ENCODE measurements around the gene NHLRC4.

Gene NHLRC4

DNA sequence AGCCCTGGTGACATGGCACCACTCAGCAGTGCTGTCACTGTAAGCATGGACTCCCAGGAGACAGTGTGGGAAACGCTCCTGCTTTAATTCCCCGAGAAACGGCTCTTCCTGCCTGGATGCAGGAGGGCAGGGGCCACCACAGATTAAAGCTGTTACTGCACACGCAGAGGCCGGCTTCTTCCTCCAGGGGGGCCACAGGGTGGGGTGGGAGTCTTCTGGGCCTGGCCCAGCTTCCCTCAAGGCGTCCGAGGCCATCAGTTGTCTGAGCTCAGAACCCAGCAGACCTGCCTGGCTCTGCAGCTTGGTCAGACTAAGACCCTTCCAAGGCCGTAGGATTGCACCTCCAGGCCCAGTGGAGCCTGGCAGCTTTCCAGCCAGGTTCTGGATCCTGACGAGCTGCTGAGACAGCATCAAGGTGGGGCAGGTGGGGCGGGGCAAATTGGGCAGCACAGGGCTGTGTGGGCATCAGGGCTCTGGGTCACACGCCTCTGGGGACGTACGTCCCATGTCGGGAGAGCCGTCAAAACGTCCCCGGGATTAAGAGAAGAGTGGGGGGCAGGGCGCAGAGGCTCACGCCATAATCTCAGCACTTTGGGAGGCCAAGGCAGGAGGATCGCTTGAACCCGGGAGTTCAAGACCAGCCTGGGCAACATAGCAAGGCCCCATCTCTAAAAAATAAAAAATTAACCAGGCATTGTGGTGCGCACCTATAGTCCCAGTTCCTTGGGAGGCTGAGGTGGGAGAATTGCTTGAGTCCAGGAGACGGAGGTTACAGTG lies 44.3 kb upstream of the NHLRC4 start:
- POLR2A ChIA-PET, result no interaction called here
- H3K27me3 ChIP-seq (replicated peaks in 2 of 5; ENCODE audit: control insufficient read depth in 4 of 5, insufficient read depth in 5 of 5, low read length in 4 of 5), result no peaks in the 10 kb centered on the region
- CTCF ChIA-PET, result no interaction called here
- no peak overlapping the region for H3K27ac ChIP-seq (ENCODE audit: insufficient read depth in 1 of 2, low read depth in 1 of 2, low read length in 2 of 2, poor library complexity in 1 of 2, severe bottlenecking in 2 of 2)
- H3K4me3 ChIP-seq (ENCODE audit: control insufficient read depth in 1 of 7, extremely low read depth in 1 of 7, insufficient read depth in 4 of 7, low read depth in 2 of 7, low read length in 6 of 7), result no peak overlapping the region
- H3K9me3 ChIP-seq (ENCODE audit: control extremely low read depth in 1 of 5, control insufficient read depth in 4 of 5, insufficient read depth in 2 of 5, low read depth in 1 of 5, low read length in 4 of 5), result no peaks in the 10 kb centered on the region
- DNase-seq, result no peak
- 94% methylated on average over 21 of the region's 23 CpGs for WGBS (ENCODE audit: insufficient coverage)
- H3K4me1 ChIP-seq (ENCODE audit: control extremely low read depth in 1 of 4, control insufficient read depth in 4 of 4, insufficient read depth in 4 of 4, low read length in 3 of 4), result peaks cover 0 to 18% (median 16%) of the 10 kb centered on the region in 4 experiments
- peaks cover 4 to 30% (median 15%) of the 10 kb centered on the region in 4 experiments for H3K36me3 ChIP-seq (ENCODE audit: control insufficient read depth in 4 of 4, insufficient read depth in 4 of 4, low read length in 3 of 4)

DNA sequence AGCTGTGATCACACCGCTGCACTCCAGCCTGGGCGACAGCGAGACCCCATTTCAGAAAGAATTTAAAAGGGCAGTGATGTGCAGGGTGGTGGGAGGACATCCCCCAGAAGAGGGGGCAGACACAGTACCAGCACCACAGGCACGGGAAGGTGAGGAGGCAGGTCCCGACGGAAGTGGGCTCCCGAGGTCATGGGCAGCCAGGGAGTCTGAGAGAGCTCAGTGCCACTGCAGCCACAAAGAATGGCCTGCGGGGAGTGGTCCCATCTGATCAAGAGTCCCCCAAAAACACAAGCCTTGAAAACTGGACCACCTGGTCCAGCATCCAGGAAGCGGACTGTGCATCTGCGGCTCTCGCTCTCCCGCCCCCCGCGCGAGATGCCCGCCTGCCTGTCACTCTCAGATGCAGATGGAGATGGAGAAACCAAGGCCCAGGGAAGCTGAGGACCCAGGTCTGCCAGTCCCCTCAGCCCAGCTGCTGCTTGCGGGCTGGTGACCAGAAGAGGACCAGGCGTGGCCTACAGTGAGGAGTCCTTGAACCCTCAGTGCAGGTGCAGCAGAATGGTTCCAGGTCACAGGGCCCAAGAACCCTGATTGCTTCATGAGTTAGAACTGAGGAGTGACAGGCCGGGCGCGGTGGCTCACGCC lies 43.6 kb upstream of the NHLRC4 start:
- ChIA-PET CTCF (no interaction called here), POLR2A (no interaction called here)
- no peak for DNase-seq
- H3K36me3 ChIP-seq (ENCODE audit: control insufficient read depth in 4 of 4, insufficient read depth in 4 of 4, low read length in 3 of 4), result peaks cover 4 to 30% (median 15%) of the 10 kb centered on the region in 4 experiments
- WGBS (ENCODE audit: insufficient coverage), result 97% methylated on average over 21 of the region's 22 CpGs
- H3K27me3 ChIP-seq (replicated peaks in 2 of 5; ENCODE audit: control insufficient read depth in 4 of 5, insufficient read depth in 5 of 5, low read length in 4 of 5), result no peaks in the 10 kb centered on the region
- no peak overlapping the region for H3K4me3 ChIP-seq (ENCODE audit: control insufficient read depth in 1 of 7, extremely low read depth in 1 of 7, insufficient read depth in 4 of 7, low read depth in 2 of 7, low read length in 6 of 7)
- no peak overlapping the region for H3K27ac ChIP-seq (ENCODE audit: insufficient read depth in 1 of 2, low read depth in 1 of 2, low read length in 2 of 2, poor library complexity in 1 of 2, severe bottlenecking in 2 of 2)
- H3K9me3 ChIP-seq (ENCODE audit: control extremely low read depth in 1 of 5, control insufficient read depth in 4 of 5, insufficient read depth in 2 of 5, low read depth in 1 of 5, low read length in 4 of 5), result no peaks in the 10 kb centered on the region
- peaks cover 0 to 20% (median 18%) of the 10 kb centered on the region in 4 experiments for H3K4me1 ChIP-seq (ENCODE audit: control extremely low read depth in 1 of 4, control insufficient read depth in 4 of 4, insufficient read depth in 4 of 4, low read length in 3 of 4)

DNA sequence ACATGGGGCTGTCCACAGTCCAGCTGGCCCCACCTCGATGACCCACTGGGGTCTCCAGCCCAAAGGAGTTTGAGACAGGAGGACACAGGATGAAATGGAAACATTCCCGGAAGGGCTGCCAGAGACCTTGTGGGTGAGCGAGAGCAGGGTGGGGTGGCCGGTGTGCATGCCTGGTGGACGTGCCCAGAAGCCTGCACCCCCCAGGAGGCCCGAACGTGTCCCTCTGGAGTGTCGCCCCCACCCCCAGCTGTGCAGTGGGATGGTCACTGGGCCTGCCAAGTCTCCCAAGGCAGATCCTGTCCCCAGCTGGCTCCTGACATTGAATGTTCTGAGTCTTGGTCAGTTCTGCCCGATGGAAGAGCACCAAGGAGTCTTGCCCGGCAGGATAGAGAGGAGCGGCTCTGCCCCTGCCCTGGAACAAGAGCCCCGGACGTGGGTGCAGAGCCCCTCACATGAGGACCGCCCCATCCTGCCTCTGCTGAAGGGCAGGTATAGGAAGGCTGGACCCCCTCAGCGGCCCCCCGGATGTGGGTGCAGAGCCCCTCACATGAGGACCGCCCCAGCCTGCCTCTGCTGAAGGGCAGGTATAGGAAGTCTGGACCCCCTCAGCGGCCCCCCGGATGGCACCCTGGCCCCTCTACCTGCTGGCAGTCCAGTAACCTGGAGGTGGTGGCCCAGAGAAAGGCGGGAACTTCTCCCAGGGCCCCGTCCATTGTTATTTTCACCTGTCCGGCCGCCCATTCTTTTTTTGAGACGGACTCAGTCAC lies 42.3 kb upstream of the NHLRC4 start:
- Histone ChIP-seq H3K4me3 (ENCODE audit: control insufficient read depth in 1 of 7, extremely low read depth in 1 of 7, insufficient read depth in 4 of 7, low read depth in 2 of 7, low read length in 6 of 7) (no peak overlapping the region), H3K4me1 (ENCODE audit: control extremely low read depth in 1 of 4, control insufficient read depth in 4 of 4, insufficient read depth in 4 of 4, low read length in 3 of 4) (peaks cover 0 to 32% (median 30%) of the 10 kb centered on the region in 4 experiments), H3K27ac (ENCODE audit: insufficient read depth in 1 of 2, low read depth in 1 of 2, low read length in 2 of 2, poor library complexity in 1 of 2, severe bottlenecking in 2 of 2) (no peak overlapping the region), H3K27me3 (replicated peaks in 2 of 5; ENCODE audit: control insufficient read depth in 4 of 5, insufficient read depth in 5 of 5, low read length in 4 of 5) (no peaks in the 10 kb centered on the region), H3K9me3 (ENCODE audit: control extremely low read depth in 1 of 5, control insufficient read depth in 4 of 5, insufficient read depth in 2 of 5, low read depth in 1 of 5, low read length in 4 of 5) (no peaks in the 10 kb centered on the region), H3K36me3 (ENCODE audit: control insufficient read depth in 4 of 4, insufficient read depth in 4 of 4, low read length in 3 of 4) (peaks cover 3 to 21% (median 11%) of the 10 kb centered on the region in 4 experiments)
- CTCF ChIA-PET, result no interaction called here
- DNase-seq, result no peak
- 90% methylated on average over 23 of the region's 24 CpGs for WGBS (ENCODE audit: insufficient coverage)
- POLR2A ChIA-PET, result no interaction called here

- ChIA-PET CTCF (interaction anchor here (1.1 kb wide), 1 partner anchor 14 kb away, joined by 4 read pairs; no protein-coding TSS in a partner anchor), POLR2A (no interaction called here)
- H3K4me3 ChIP-seq (ENCODE audit: control insufficient read depth in 1 of 7, extremely low read depth in 1 of 7, insufficient read depth in 4 of 7, low read depth in 2 of 7, low read length in 6 of 7), result no peak overlapping the region
- H3K27ac ChIP-seq (ENCODE audit: insufficient read depth in 1 of 2, low read depth in 1 of 2, low read length in 2 of 2, poor library complexity in 1 of 2, severe bottlenecking in 2 of 2), result no peak overlapping the region
- peaks cover 0 to 39% (median 33%) of the 10 kb centered on the region in 4 experiments for H3K4me1 ChIP-seq (ENCODE audit: control extremely low read depth in 1 of 4, control insufficient read depth in 4 of 4, insufficient read depth in 4 of 4, low read length in 3 of 4)
- H3K27me3 ChIP-seq (replicated peaks in 2 of 5; ENCODE audit: control insufficient read depth in 4 of 5, insufficient read depth in 5 of 5, low read length in 4 of 5), result no peaks in the 10 kb centered on the region
- H3K36me3 ChIP-seq (ENCODE audit: control insufficient read depth in 4 of 4, insufficient read depth in 4 of 4, low read length in 3 of 4), result peaks cover 4 to 19% (median 10%) of the 10 kb centered on the region in 4 experiments
- DNase-seq, result no peak
- no peaks in the 10 kb centered on the region for H3K9me3 ChIP-seq (ENCODE audit: control extremely low read depth in 1 of 5, control insufficient read depth in 4 of 5, insufficient read depth in 2 of 5, low read depth in 1 of 5, low read length in 4 of 5)
- 98% methylated on average over 8 of the region's 8 CpGs for WGBS (ENCODE audit: insufficient coverage)
Observed at GRCh38 chr16:525123-525519, 41.7 kb upstream of the NHLRC4 start.

DNA sequence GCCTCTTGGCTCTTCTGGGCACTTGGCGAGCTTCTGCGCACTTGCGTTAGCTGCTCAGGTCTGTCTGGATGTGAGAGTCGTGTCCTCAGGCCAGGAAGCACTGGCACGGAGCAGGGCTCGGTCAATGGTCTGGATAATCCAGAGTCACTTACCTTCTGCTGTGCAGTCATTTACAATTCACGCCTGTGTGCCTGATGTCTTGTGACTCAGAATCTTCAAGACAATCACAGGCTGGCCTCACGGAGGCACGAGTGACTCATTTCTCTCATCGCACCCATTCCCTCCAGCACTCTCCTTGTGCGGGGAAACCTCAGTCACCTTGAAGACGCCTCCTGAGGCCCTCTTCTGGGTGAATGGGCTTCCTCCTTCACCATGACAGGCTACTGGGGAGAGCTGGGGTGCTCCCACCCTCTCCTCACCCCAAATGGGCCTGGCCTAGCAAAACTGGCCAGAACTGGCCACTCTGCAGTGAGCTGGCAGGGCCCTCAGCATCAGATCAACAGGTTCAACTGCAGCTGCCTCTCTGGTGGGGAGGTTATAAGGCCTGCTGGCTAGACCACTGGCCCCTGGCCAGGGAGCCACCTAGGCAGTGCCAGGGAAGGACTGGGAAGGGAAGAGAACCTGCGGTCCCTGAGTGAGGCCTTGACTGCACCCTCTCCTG lies 41.2 kb upstream of the NHLRC4 start:
- H3K4me3 ChIP-seq (ENCODE audit: control insufficient read depth in 1 of 7, extremely low read depth in 1 of 7, insufficient read depth in 4 of 7, low read depth in 2 of 7, low read length in 6 of 7), result peak overlapping the region in 5 of 7 experiments; percentile 73 to 91 (median 83)
- ChIA-PET CTCF (interaction anchor here (0.9 to 1.1 kb wide), 2 partner anchors 14 to 30 kb away, joined by 3 to 4 read pairs; no protein-coding TSS in a partner anchor), POLR2A (interaction anchor here (0.6 kb wide), 1 partner anchor 387 kb away, joined by 3 read pairs; the partner anchor contains the start of gene NPRL3)
- H3K27me3 ChIP-seq (replicated peaks in 2 of 5; ENCODE audit: control insufficient read depth in 4 of 5, insufficient read depth in 5 of 5, low read length in 4 of 5), result no peaks in the 10 kb centered on the region
- H3K27ac ChIP-seq (ENCODE audit: insufficient read depth in 1 of 2, low read depth in 1 of 2, low read length in 2 of 2, poor library complexity in 1 of 2, severe bottlenecking in 2 of 2), result peak overlapping the region in 1 of 2 experiments; percentile 89
- peaks cover 1 to 19% (median 7%) of the 10 kb centered on the region in 4 experiments for H3K36me3 ChIP-seq (ENCODE audit: control insufficient read depth in 4 of 4, insufficient read depth in 4 of 4, low read length in 3 of 4)
- WGBS (ENCODE audit: insufficient coverage), result 88% methylated on average over 13 of the region's 13 CpGs
- H3K4me1 ChIP-seq (ENCODE audit: control extremely low read depth in 1 of 4, control insufficient read depth in 4 of 4, insufficient read depth in 4 of 4, low read length in 3 of 4), result peaks cover 0 to 40% (median 33%) of the 10 kb centered on the region in 4 experiments
- no peaks in the 10 kb centered on the region for H3K9me3 ChIP-seq (ENCODE audit: control extremely low read depth in 1 of 5, control insufficient read depth in 4 of 5, insufficient read depth in 2 of 5, low read depth in 1 of 5, low read length in 4 of 5)
- peak in 2 of 3 donors; percentile 36 to 48 for DNase-seq

- CTCF ChIA-PET, result interaction anchor here (0.9 to 1.3 kb wide), 3 partner anchors 13 to 42 kb away, joined by 3 to 4 read pairs (median 3); no protein-coding TSS in a partner anchor
- POLR2A ChIA-PET, result interaction anchor here (0.6 kb wide), 1 partner anchor 388 kb away, joined by 3 read pairs; the partner anchor contains the start of gene NPRL3
- Histone ChIP-seq H3K4me3 (ENCODE audit: control insufficient read depth in 1 of 7, extremely low read depth in 1 of 7, insufficient read depth in 4 of 7, low read depth in 2 of 7, low read length in 6 of 7) (peak overlapping the region; percentile 37 to 91 (median 83)), H3K9me3 (ENCODE audit: control extremely low read depth in 1 of 5, control insufficient read depth in 4 of 5, insufficient read depth in 2 of 5, low read depth in 1 of 5, low read length in 4 of 5) (no peaks in the 10 kb centered on the region), H3K27me3 (replicated peaks in 2 of 5; ENCODE audit: control insufficient read depth in 4 of 5, insufficient read depth in 5 of 5, low read length in 4 of 5) (no peaks in the 10 kb centered on the region), H3K27ac (ENCODE audit: insufficient read depth in 1 of 2, low read depth in 1 of 2, low read length in 2 of 2, poor library complexity in 1 of 2, severe bottlenecking in 2 of 2) (peak overlapping the region; percentile 75 to 89), H3K4me1 (ENCODE audit: control extremely low read depth in 1 of 4, control insufficient read depth in 4 of 4, insufficient read depth in 4 of 4, low read length in 3 of 4) (peaks cover 0 to 40% (median 33%) of the 10 kb centered on the region in 4 experiments), H3K36me3 (ENCODE audit: control insufficient read depth in 4 of 4, insufficient read depth in 4 of 4, low read length in 3 of 4) (peaks cover 0 to 19% (median 3%) of the 10 kb centered on the region in 4 experiments)
- peak in 1 of 3 donors; percentile 36 for DNase-seq
- WGBS (ENCODE audit: insufficient coverage), result 10% methylated on average over 21 of the region's 26 CpGs
Observed at GRCh38 chr16:526181-527014, 40.4 kb upstream of the NHLRC4 start.
